T follicular helper cell (primary cell): ENCODE measurements around the gene PDE8A.
"Not testable (repeated sequence)": the region's sequence is repeated elsewhere in the genome, so short reads cannot be mapped to it uniquely, and the experiment has no call there.

ENCODE experiments used
- DNase-seq: peaks from one replicate; pipeline ENCODE4 v3.0.0-alpha.2; 2020; ENCODE audit warnings: low read depth

PDE8A gene

GRCh38 chr15:85010386-85011159 lies 28.9 kb downstream of the PDE8A start:
- DNase-seq = no peak

- no peak for DNase-seq
These were observed 29.5 kb downstream of the PDE8A start for GRCh38 chr15:85011160-85011571.

- DNase-seq = not testable (repeated sequence)
These were observed 30.1 kb downstream of the PDE8A start for GRCh38 chr15:85011724-85012123.

GRCh38 chr15:85013785-85014184 lies 32.1 kb downstream of the PDE8A start:
- no peak for DNase-seq

- DNase-seq = no peak
These were observed 33.3 kb downstream of the PDE8A start for GRCh38 chr15:85014932-85015331.

- no peak for DNase-seq
These were observed 34.6 kb downstream of the PDE8A start for GRCh38 chr15:85016275-85016674.

- no peak for DNase-seq
These were observed 38.3 kb downstream of the PDE8A start for GRCh38 chr15:85019815-85020590.

GRCh38 chr15:85021409-85021808 lies 39.8 kb downstream of the PDE8A start:
- DNase-seq = no peak

GRCh38 chr15:85022860-85023403 lies 41.3 kb downstream of the PDE8A start:
- no peak for DNase-seq

- DNase-seq = no peak
These were observed 42.3 kb downstream of the PDE8A start for GRCh38 chr15:85024003-85024402.

- DNase-seq = no peak
These were observed 43.1 kb downstream of the PDE8A start for GRCh38 chr15:85024509-85025336.

- DNase-seq = no peak
These were observed 44.0 kb downstream of the PDE8A start for GRCh38 chr15:85025516-85026251.

GRCh38 chr15:85026304-85027032 lies 44.8 kb downstream of the PDE8A start:
- no peak for DNase-seq

- DNase-seq = no peak
These were observed 45.4 kb downstream of the PDE8A start for GRCh38 chr15:85027033-85027380.

- no peak for DNase-seq
These were observed 45.8 kb downstream of the PDE8A start for GRCh38 chr15:85027421-85027820.

GRCh38 chr15:85028416-85028815 lies 46.8 kb downstream of the PDE8A start:
- no peak for DNase-seq

- no peak for DNase-seq
These were observed 47.6 kb downstream of the PDE8A start for GRCh38 chr15:85029221-85029620.

- no peak for DNase-seq
These were observed 48.8 kb downstream of the PDE8A start for GRCh38 chr15:85030301-85030929.

- DNase-seq = no peak
These were observed 49.7 kb downstream of the PDE8A start for GRCh38 chr15:85031086-85031943.
